Right forelimb (tissue), 1 donor: Measurements from ENCODE around the gene GPR135.

Source experiments
- DNase-seq: peaks from one replicate; pipeline ENCODE4 v3.0.0-alpha.2; 2018

Gene GPR135

GRCh38 chr14:59419303-59419702 lies 45.9 kb downstream of the GPR135 start:
- DNase-seq = no peak

- DNase-seq = no peak
These were observed 47.9 kb downstream of the GPR135 start for GRCh38 chr14:59417311-59417710.

- no peak for DNase-seq
These were observed 49.2 kb downstream of the GPR135 start for GRCh38 chr14:59415836-59416602.
